ENCODE results near the gene C17orf67. TPM values are rescaled to one million over a fixed set of nuclear protein-coding genes. Genes with fewer than 3 reads are reported as not detected.

The C17orf67 gene
- total RNA-seq, 4 donors from 2014 or later = 0.27 to 1.3 TPM; not detected in 2

GRCh38 chr17:56807723-56808122 is 26.0 kb downstream of the C17orf67 start:
- intact Hi-C loops (cut with DNase I; ENCODE audit: low total_unique reads) (no loop called here), in situ Hi-C loops (cut with MboI; ENCODE audit: low pct_ligation_motif_present in 1 of 4, low pct_unique_long_range_greater_than_20kb in 1 of 4, low sequenced_read_pairs in 3 of 4) (loop anchor here in 1 of 4 donors (25.0 kb wide), 1 partner anchor 130 kb away; no protein-coding TSS in a partner anchor)
- Histone ChIP-seq H3K36me3 (no peaks in the 10 kb centered on the region), H3K4me3 (no peak overlapping the region), H3K9me3 (no peaks in the 10 kb centered on the region), H3K27ac (no peak overlapping the region), H3K27me3 (no peaks in the 10 kb centered on the region), H3K4me1 (no peaks in the 10 kb centered on the region)
- DNase-seq = no peak
- no peak for TF ChIP-seq CTCF (IDR thresholded peaks at IDR 0.05)
- no peak for TF ChIP-seq POLR2AphosphoS5 (IDR thresholded peaks at IDR 0.05)
- no peak for TF ChIP-seq POLR2A (IDR thresholded peaks at IDR 0.05)
- no peak for TF ChIP-seq EP300 (IDR thresholded peaks at IDR 0.05; ENCODE audit: low read depth)
- 97 to 100% methylated on average over 1 to 3 of the region's 3 CpGs for WGBS, 2 donors (ENCODE audit: low coverage in 1 of 2)

GRCh38 chr17:56806949-56807348 is 26.8 kb downstream of the C17orf67 start:
- no peaks in the 10 kb centered on the region for H3K4me1 ChIP-seq
- TF ChIP-seq EP300 (IDR thresholded peaks at IDR 0.05; ENCODE audit: low read depth) = no peak
- TF ChIP-seq CTCF (IDR thresholded peaks at IDR 0.05) = no peak
- no peak for TF ChIP-seq POLR2A (IDR thresholded peaks at IDR 0.05)
- TF ChIP-seq POLR2AphosphoS5 (IDR thresholded peaks at IDR 0.05) = no peak
- no peak for DNase-seq
- H3K4me3 ChIP-seq = no peak overlapping the region
- in situ Hi-C loops (cut with MboI; ENCODE audit: low pct_ligation_motif_present in 1 of 4, low pct_unique_long_range_greater_than_20kb in 1 of 4, low sequenced_read_pairs in 3 of 4) (loop anchor here in 1 of 4 donors (25.0 kb wide), 1 partner anchor 130 kb away; no protein-coding TSS in a partner anchor), intact Hi-C loops (cut with DNase I; ENCODE audit: low total_unique reads) (no loop called here)
- H3K9me3 ChIP-seq = no peaks in the 10 kb centered on the region
- no peak overlapping the region for H3K27ac ChIP-seq
- H3K36me3 ChIP-seq = no peaks in the 10 kb centered on the region
- no peaks in the 10 kb centered on the region for H3K27me3 ChIP-seq
- 87 to 100% methylated on average over 1 to 4 of the region's 4 CpGs for WGBS, 2 donors (ENCODE audit: low coverage in 1 of 2)

- H3K4me3 ChIP-seq = no peak overlapping the region
- no peak overlapping the region for H3K27ac ChIP-seq
- H3K9me3 ChIP-seq = no peaks in the 10 kb centered on the region
- in situ Hi-C loops (cut with MboI; ENCODE audit: low pct_ligation_motif_present in 1 of 4, low pct_unique_long_range_greater_than_20kb in 1 of 4, low sequenced_read_pairs in 3 of 4) = loop anchor here in 1 of 4 donors (25.0 kb wide), 1 partner anchor 133 kb away; no protein-coding TSS in a partner anchor
- DNase-seq = no peak
- no peaks in the 10 kb centered on the region for H3K4me1 ChIP-seq
- H3K36me3 ChIP-seq = no peaks in the 10 kb centered on the region
- H3K27me3 ChIP-seq = no peaks in the 10 kb centered on the region
- 86 to 92% methylated on average over 3 of the region's 3 CpGs for WGBS, 2 donors (ENCODE audit: low coverage in 1 of 2)
- intact Hi-C loops (cut with DNase I; ENCODE audit: low total_unique reads) = no loop called here
- TF ChIP-seq CTCF (IDR thresholded peaks at IDR 0.05) (no peak), EP300 (IDR thresholded peaks at IDR 0.05; ENCODE audit: low read depth) (no peak), POLR2A (IDR thresholded peaks at IDR 0.05) (no peak), POLR2AphosphoS5 (IDR thresholded peaks at IDR 0.05) (no peak)
Measured at GRCh38 chr17:56804454-56804853, 29.3 kb downstream of the C17orf67 start.

GRCh38 chr17:56803071-56803470 is 30.6 kb downstream of the C17orf67 start:
- no peak overlapping the region for H3K27ac ChIP-seq
- in situ Hi-C loops (cut with MboI; ENCODE audit: low pct_ligation_motif_present in 1 of 4, low pct_unique_long_range_greater_than_20kb in 1 of 4, low sequenced_read_pairs in 3 of 4) = loop anchor here in 1 of 4 donors (25.0 kb wide), 1 partner anchor 134 kb away; no protein-coding TSS in a partner anchor
- H3K36me3 ChIP-seq = no peaks in the 10 kb centered on the region
- no peaks in the 10 kb centered on the region for H3K27me3 ChIP-seq
- intact Hi-C loops (cut with DNase I; ENCODE audit: low total_unique reads) = no loop called here
- 72% methylated on average over 1 of the region's 1 CpG; no CpG with 5 or more reads in 1 of the 2 donors for WGBS, 2 donors (ENCODE audit: low coverage in 1 of 2)
- H3K4me1 ChIP-seq = no peaks in the 10 kb centered on the region
- no peak for TF ChIP-seq EP300 (IDR thresholded peaks at IDR 0.05; ENCODE audit: low read depth)
- no peak for TF ChIP-seq POLR2AphosphoS5 (IDR thresholded peaks at IDR 0.05)
- TF ChIP-seq CTCF (IDR thresholded peaks at IDR 0.05) = no peak
- no peak for TF ChIP-seq POLR2A (IDR thresholded peaks at IDR 0.05)
- no peak overlapping the region for H3K4me3 ChIP-seq
- H3K9me3 ChIP-seq = no peaks in the 10 kb centered on the region
- DNase-seq = no peak
